H4 (cell line): ENCODE results near the gene MSLN. TPM values are rescaled to one million over a fixed set of nuclear protein-coding genes. Genes with fewer than 3 reads are reported as not detected.

Source experiments
- DNase-seq: peaks from one replicate; pipeline ENCODE4 v3.0.0-alpha.2; 2015; ENCODE audit warnings: low spot score
- total RNA-seq: library from RNA; depleted of rRNA; stranded (reverse); fragments of >200 nt; shearing (Covaris generic); gene quantifications from 2 replicates; pipeline ENCODE4 v1.2.3, GENCODE V29; 2014

Gene MSLN
- total RNA-seq, 1 experiment from 2014 or later = not detected

GRCh38 chr16:722835-723633, 37.5 kb upstream of the MSLN start:
- no peak for DNase-seq

GRCh38 chr16:723695-724094, 36.8 kb upstream of the MSLN start:
- no peak for DNase-seq

GRCh38 chr16:724188-725040, 36.1 kb upstream of the MSLN start:
- no peak for DNase-seq

- no peak for DNase-seq
These were observed 35.5 kb upstream of the MSLN start for GRCh38 chr16:725041-725376.

GRCh38 chr16:725463-726187, 34.9 kb upstream of the MSLN start:
- DNase-seq = no peak

DNA sequence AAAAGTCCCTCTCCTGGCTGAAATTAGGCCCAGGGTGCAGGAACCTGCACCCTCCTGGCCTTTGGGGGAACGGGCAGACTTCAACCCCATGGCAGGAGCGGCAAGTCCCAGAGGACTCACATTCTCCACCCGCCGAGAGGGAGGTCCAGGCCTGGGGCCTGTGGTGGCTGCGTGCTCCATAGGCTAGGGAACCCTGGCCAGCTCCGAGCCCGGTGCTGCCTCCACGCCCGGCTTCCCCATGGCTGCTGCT, 34.4 kb upstream of the MSLN start:
- no peak for DNase-seq

DNA sequence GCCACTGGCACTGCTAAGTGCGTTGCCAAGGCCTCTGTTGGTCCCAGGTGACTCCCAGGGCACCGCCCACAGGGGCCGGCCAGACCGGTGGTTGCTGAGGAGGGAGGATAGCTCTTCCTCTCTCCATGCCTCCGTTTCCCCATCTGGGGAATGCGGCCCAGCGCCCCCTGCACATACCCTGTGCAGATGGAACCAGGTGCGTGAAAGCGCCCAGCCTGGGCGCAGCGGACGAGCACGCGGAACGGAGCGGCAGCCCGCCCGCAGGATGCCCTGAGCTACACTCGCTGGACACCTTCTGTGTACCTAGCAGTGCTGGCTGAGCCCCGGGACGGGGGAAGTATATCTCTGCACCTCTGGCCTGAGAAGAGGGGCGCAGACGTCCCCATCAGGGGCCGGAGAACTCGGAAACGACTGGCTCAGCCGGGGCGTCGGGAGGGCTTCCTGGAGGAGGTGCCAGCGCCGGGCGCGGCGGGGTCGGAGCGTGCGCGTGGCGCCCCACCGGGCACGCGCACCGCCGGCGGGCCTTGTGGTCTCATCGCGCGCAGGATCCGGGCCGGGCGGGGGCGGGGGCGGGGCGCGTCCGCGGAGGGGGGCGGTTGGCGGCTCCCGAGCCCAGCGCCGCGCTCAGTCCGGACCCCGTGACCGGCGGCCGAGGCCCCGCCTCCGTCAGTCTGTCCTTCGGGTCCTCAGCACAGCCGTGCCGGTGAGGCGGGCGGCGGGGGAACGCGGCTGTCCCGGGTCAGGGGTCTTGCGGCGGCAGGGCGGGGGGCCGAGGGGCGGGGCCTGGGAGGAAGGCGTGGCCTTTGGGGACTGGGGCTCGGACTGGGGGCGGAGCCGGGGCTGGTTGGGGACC, 33.9 kb upstream of the MSLN start, which contains the start of the genes CCDC78 and HAGHL:
TSS of gene CCDC78 (minus strand) at position 6 of the 853 bp plus-strand sequence. CDS start 76 bp downstream, outside the sequence.
TSS of gene HAGHL (plus strand) at position 669 of the 853 bp plus-strand sequence. CDS start 404 bp downstream, outside the sequence.
- peak; percentile 45 for DNase-seq

- DNase-seq = no peak
These were observed 33.1 kb upstream of the MSLN start for GRCh38 chr16:727291-727977.

- DNase-seq = peak; percentile 88
These were observed 32.2 kb upstream of the MSLN start for GRCh38 chr16:728131-728889.

DNA sequence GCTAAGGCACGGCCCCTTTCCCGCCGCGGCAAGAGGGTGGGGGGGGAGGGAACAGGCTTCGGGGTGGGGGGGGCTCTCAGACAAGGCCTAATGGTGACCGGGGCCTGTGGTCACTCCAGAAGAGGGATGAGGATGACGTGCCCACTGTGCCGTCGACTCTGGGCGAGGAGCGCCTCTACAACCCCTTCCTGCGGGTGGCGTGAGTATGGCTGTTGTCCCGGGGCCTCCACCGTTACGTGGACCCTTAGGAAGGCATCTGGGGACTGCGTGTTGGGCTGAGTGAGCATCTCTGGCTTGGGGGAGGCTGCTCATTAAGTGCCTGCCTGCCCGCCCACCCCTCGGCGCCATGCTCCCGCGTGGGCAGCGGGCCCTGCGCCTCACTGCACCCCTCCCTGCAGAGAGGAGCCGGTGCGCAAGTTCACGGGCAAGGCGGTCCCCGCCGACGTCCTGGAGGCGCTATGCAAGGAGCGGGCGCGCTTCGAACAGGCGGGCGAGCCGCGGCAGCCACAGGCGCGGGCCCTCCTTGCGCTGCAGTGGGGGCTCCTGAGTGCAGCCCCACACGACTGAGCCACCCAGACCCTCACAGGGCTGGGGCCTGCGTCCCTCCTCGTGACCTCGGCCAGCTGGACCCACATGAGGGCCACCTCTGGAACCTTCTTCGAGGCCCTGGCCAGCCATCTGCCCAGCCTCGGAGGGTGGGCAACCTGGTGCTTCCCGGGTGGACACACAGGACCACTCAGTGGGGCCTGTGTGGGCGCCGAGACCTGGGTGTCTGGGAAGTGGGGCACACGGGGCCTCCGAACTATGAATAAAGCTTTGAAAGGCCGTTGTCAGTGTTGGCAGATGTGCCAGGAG, 31.4 kb upstream of the MSLN start:
- no peak for DNase-seq

DNA sequence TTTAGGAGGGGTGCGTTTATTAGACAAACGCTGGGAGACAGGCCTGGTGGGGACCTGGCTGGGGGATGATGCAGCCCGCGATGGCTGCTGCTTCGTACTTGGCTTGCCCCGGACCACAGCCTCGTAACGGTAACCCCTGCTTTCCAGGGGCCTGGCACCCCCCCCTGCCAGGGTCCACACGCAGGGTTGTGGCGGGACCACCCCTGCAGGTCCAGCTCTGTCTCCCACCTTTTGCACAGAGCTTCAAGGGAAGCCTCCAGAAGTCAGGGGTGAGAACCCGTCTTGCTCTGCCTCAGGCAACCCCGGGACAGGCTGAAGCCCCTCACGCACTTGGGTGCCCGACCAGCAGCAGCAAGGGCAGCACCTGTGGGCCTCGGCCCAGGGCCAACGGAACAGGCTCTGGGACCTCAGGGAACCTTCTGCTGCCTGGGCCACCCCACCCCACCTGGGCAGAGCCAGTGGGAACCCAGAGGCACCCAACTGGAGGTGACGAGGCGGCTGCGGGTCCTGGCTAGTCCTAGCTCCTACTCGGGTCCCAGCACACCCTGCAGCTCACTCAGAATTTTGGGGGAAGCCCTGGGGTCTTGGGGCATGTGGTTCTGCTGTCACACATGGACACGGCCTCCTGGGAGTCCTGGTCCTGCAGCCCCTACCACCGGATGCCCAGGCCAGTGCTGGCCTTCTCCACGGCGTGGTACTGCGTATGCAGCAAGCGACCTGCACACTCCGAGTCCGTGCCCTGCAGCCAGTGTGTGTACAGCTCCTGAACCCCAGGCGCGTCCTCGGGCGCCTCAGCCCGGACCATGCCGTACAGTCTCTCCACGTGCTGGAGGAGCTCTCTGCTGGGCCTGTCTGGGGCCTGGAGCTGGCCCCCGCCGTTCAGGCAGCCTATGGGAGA, 30.5 kb upstream of the MSLN start:
- no peak for DNase-seq

GRCh38 chr16:730666-731509, 29.6 kb upstream of the MSLN start:
- no peak for DNase-seq

GRCh38 chr16:732332-732731, 28.2 kb upstream of the MSLN start:
- DNase-seq = no peak

GRCh38 chr16:732936-733335, 27.6 kb upstream of the MSLN start:
- no peak for DNase-seq

- no peak for DNase-seq
These were observed 26.9 kb upstream of the MSLN start for GRCh38 chr16:733382-734207.
